Esophagus muscularis mucosa (tissue), 4 donors: ENCODE results near the gene CORO2B. TPM values are rescaled to one million over a fixed set of nuclear protein-coding genes. Genes with fewer than 3 reads are reported as not detected.

Experiments used
- DNase-seq: peaks from one replicate; pipeline ENCODE4 v3.0.0-alpha.2; 2017; ENCODE audit errors: extremely low spot score
- H3K27ac ChIP-seq, 4 donors: fragments of 200-600 bp; sonication (generic); replicated peaks in 1 of 4; 1 replicate in 3 of 4; 2 replicates in 1 of 4; pipeline ENCODE4 v1.5.1; 2016 to 2019; ENCODE audit warnings: mild to moderate bottlenecking in 1 of 4
- H3K27me3 ChIP-seq, 4 donors: fragments of 200-600 bp; sonication (generic); one replicate each; pipeline versions ENCODE4 v1.5.1 to v1.6.0; 2016 to 2019
- H3K36me3 ChIP-seq, 4 donors: fragments of 200-600 bp; sonication (generic); one replicate each; pipeline ENCODE4 v1.5.1; 2016 to 2019
- H3K4me1 ChIP-seq, 4 donors: fragments of 200-600 bp; sonication (generic); one replicate each; pipeline ENCODE4 v1.5.1; 2016 to 2019
- H3K4me3 ChIP-seq, 4 donors: fragments of 200-600 bp; sonication (generic); 1 replicate in 2 of 4; 2 replicates in 2 of 4; pipeline ENCODE4 v1.5.1; 2016 to 2019; ENCODE audit warnings: mild to moderate bottlenecking in 4 of 4, moderate library complexity in 1 of 4
- H3K9me3 ChIP-seq, 4 donors: fragments of 200-600 bp; sonication (generic); 1 replicate in 3 of 4; 2 replicates in 1 of 4; pipeline ENCODE4 v1.5.1; 2016 to 2019
- CTCF ChIP-seq, 3 experiments: fragments of 200-600 bp in 2 of 3; fragments of 450-650 bp in 1 of 3; sonication (generic) in 2 of 3; IDR thresholded peaks; one replicate each; pipeline ENCODE4 v1.5.1; 2017 to 2019; ENCODE audit warnings: antibody characterized with exemption in 3 of 3, mild to moderate bottlenecking in 2 of 3, moderate library complexity in 1 of 3
- EP300 ChIP-seq: sonication (generic); formaldehyde crosslinking; IDR thresholded peaks from one replicate; pipeline ENCODE4 v1.6.1; 2017; ENCODE audit warnings: antibody characterized with exemption
- POLR2A ChIP-seq: fragments of 450-650 bp; IDR thresholded peaks from one replicate; pipeline ENCODE4 v1.6.1; 2017; ENCODE audit warnings: antibody characterized with exemption, moderate library complexity, mild to moderate bottlenecking, low read depth
- POLR2AphosphoS5 ChIP-seq, 2 donors: sonication (generic); formaldehyde crosslinking; IDR thresholded peaks; one replicate each; pipeline ENCODE4 v1.6.1; 2017; ENCODE audit warnings: antibody characterized with exemption in 2 of 2
- WGBS: methylation state at CpG from one replicate; pipeline ENCODE4 v1.1.5; 2018; 5-methylcytosine and 5-hydroxymethylcytosine counted together
- intact Hi-C: fragments of 100-400 bp; cut with DNase I; formaldehyde crosslinking; loops from one replicate; pipeline ENCODE4 v1.15.1; 2023
- total RNA-seq, 4 donors: library from RNA; depleted of rRNA; stranded (reverse); fragments of >200 nt; gene quantifications; one replicate each; pipeline versions ENCODE4 v1.1.0 to v1.2.1, GENCODE V29; 2016

CORO2B gene
- total RNA-seq, 4 donors from 2014 or later, result 5.8 to 12.2 (median 7.5) TPM

DNA sequence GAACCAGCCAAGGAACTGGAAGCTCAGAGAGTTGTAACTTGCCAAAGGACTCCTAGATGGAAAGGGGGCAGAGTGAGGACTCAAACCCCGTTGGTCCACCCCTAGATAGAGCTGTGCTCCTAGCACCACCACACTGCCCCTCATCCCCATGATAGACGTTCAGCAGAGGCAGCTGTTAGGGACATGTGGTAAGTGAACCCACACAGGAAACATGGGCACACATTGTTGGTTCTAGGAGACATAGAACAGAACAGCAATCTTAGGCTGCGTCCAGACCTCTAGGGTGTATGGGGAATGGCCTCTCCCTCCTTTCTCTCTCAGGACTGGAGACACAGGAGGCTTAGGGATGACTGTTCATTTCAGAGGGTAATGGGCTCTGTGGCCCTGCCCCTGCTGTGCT lies 139.2 kb downstream of the CORO2B start:
- H3K4me1 ChIP-seq, result no peaks in the 10 kb centered on the region
- DNase-seq, result no peak
- peaks cover 0 to 25% (median 10%) of the 10 kb centered on the region in 4 donors for H3K36me3 ChIP-seq
- TF ChIP-seq POLR2A (no peak), EP300 (no peak), CTCF (IDR thresholded peaks at IDR 0.05) (no peak)
- no peak overlapping the region for H3K27ac ChIP-seq
- peaks cover 0 to 8% (median 0%) of the 10 kb centered on the region in 4 donors for H3K27me3 ChIP-seq
- WGBS, result 77% methylated on average over 3 of the region's 3 CpGs
- intact Hi-C loops, result no loop called here
- H3K9me3 ChIP-seq, result no peaks in the 10 kb centered on the region
- no peak overlapping the region for H3K4me3 ChIP-seq

DNA sequence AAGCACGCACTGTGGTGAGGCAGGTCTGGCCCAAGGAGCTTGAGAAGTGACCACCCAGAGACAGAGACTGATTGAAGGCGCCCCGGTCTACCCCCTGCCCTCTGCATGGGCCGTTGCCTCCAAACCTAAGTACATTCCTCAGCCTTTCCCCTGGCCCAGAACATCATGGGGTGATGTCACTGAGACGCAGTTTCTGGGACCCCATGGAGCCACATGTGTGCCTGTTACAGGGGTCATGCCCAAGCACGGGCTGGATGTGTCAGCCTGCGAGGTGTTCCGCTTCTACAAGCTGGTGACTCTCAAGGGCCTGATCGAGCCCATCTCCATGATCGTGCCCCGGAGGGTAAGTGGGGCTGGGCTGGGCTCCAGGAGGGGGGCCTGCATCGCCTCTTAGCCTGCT lies 139.7 kb downstream of the CORO2B start:
- peaks cover 0 to 22% (median 9%) of the 10 kb centered on the region in 4 donors for H3K36me3 ChIP-seq
- no peaks in the 10 kb centered on the region for H3K9me3 ChIP-seq
- 92% methylated on average over 8 of the region's 12 CpGs for WGBS
- intact Hi-C loops, result no loop called here
- DNase-seq, result no peak
- H3K27me3 ChIP-seq, result peaks cover 0 to 8% (median 0%) of the 10 kb centered on the region in 4 donors
- no peak overlapping the region for H3K4me3 ChIP-seq
- H3K27ac ChIP-seq, result no peak overlapping the region
- H3K4me1 ChIP-seq, result no peaks in the 10 kb centered on the region
- TF ChIP-seq CTCF (IDR thresholded peaks at IDR 0.05) (no peak), POLR2AphosphoS5 (IDR thresholded peaks at IDR 0.05) (no peak), POLR2A (no peak), EP300 (no peak)

DNA sequence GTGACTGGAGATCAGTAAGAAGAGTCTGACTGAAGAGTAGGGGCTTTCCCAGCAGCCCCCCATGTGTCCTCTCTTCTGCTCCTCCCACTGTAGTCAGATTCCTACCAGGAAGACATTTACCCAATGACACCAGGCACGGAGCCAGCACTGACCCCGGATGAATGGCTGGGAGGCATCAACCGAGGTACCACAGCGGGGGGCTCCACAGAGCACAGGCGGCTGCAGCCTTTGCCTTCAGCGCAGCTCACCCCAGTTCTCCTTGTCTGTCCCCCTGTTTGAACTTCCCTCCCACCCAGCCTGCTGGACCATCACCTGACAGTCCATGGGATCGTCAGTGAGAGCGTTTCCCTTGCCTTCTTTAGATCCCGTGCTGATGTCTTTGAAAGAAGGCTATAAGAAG lies 140.3 kb downstream of the CORO2B start:
- peaks cover 0 to 17% (median 8%) of the 10 kb centered on the region in 4 donors for H3K36me3 ChIP-seq
- no peak overlapping the region for H3K27ac ChIP-seq
- no peaks in the 10 kb centered on the region for H3K9me3 ChIP-seq
- 92% methylated on average over 9 of the region's 9 CpGs for WGBS
- peaks cover 0 to 5% (median 0%) of the 10 kb centered on the region in 4 donors for H3K27me3 ChIP-seq
- H3K4me1 ChIP-seq, result no peaks in the 10 kb centered on the region
- no peak overlapping the region for H3K4me3 ChIP-seq
- TF ChIP-seq EP300 (no peak), POLR2AphosphoS5 (IDR thresholded peaks at IDR 0.05) (no peak), POLR2A (no peak), CTCF (IDR thresholded peaks at IDR 0.05) (no peak)
- DNase-seq, result no peak
- intact Hi-C loops, result no loop called here

DNA sequence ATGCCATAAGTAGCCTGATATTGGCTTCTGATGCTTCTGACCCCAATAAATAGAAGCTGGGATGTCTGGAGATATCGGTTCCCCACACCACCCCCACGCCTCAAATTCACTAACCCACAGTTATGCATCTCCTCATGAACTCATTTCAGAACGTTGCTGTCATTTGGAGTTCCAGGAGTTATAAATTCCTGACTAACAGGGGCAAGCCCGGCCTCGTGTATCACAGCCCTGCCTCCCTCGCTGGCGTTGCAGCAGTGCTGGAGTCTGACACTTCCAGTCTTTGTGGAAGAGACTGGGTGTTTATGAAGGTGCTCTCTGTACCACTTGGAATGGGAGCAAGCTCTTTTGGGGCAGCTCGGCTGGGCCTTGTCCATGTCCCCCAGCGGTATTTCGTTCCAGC lies 140.9 kb downstream of the CORO2B start:
- intact Hi-C loops, result no loop called here
- no peaks in the 10 kb centered on the region for H3K27me3 ChIP-seq
- no peaks in the 10 kb centered on the region for H3K9me3 ChIP-seq
- H3K4me1 ChIP-seq, result no peaks in the 10 kb centered on the region
- TF ChIP-seq POLR2A, result no peak
- no peak for TF ChIP-seq POLR2AphosphoS5 (IDR thresholded peaks at IDR 0.05)
- no peak for TF ChIP-seq EP300
- no peak for TF ChIP-seq CTCF (IDR thresholded peaks at IDR 0.05)
- no peak for DNase-seq
- no peak overlapping the region for H3K4me3 ChIP-seq
- H3K36me3 ChIP-seq, result peaks cover 0 to 11% (median 8%) of the 10 kb centered on the region in 4 donors
- 91% methylated on average over 10 of the region's 10 CpGs for WGBS
- H3K27ac ChIP-seq, result no peak overlapping the region

GRCh38 chr15:68721886-68722285 lies 143.1 kb downstream of the CORO2B start:
- Histone ChIP-seq H3K36me3 (no peaks in the 10 kb centered on the region), H3K4me1 (peaks cover 4 to 13% (median 8%) of the 10 kb centered on the region in 4 donors), H3K4me3 (no peak overlapping the region), H3K27ac (no peak overlapping the region), H3K9me3 (no peaks in the 10 kb centered on the region), H3K27me3 (no peaks in the 10 kb centered on the region)
- intact Hi-C loops, result no loop called here
- DNase-seq, result no peak
- WGBS, result 91% methylated on average over 5 of the region's 5 CpGs
- TF ChIP-seq POLR2A, result no peak
- TF ChIP-seq POLR2AphosphoS5 (IDR thresholded peaks at IDR 0.05), result no peak
- TF ChIP-seq EP300, result no peak
- TF ChIP-seq CTCF (IDR thresholded peaks at IDR 0.05), result no peak
